Chondrocyte (in vitro differentiated cells): ENCODE measurements around the gene KCNQ1OT1. TPM values are rescaled to one million over a fixed set of nuclear protein-coding genes. Genes with fewer than 3 reads are reported as not detected.

Experiments used
- DNase-seq: peaks from one replicate; pipeline ENCODE4 v3.0.0; 2021; ENCODE audit warnings: mixed read lengths, low spot score
- H3K27ac Mint-ChIP-seq: one replicate; pipeline ENCODE4 v1.8.0; 2021; ENCODE audit warnings: mild to moderate bottlenecking, moderate library complexity, mixed read lengths; ENCODE audit not compliant: unreplicated experiment
- H3K27me3 Mint-ChIP-seq: 2 replicates; pipeline ENCODE4 v1.8.0; 2021; ENCODE audit warnings: low read depth, mixed read lengths
- H3K36me3 Mint-ChIP-seq: 2 replicates; pipeline ENCODE4 v1.8.0; 2021; ENCODE audit warnings: low read depth, mixed read lengths
- H3K4me1 Mint-ChIP-seq: 2 replicates; pipeline ENCODE4 v1.8.0; 2021; ENCODE audit warnings: low read depth, mild to moderate bottlenecking, mixed read lengths
- H3K4me3 Mint-ChIP-seq: one replicate; pipeline ENCODE4 v1.8.0; 2021; ENCODE audit warnings: mild to moderate bottlenecking, moderate library complexity, mixed read lengths; ENCODE audit not compliant: unreplicated experiment
- H3K9me3 Mint-ChIP-seq: 2 replicates; pipeline ENCODE4 v1.8.0; 2021; ENCODE audit warnings: low read depth, mixed read lengths
- CTCF ChIP-seq: fragments of 200-600 bp; sonication (generic); IDR thresholded peaks from 2 replicates; pipeline ENCODE4 v1.5.0; 2021; ENCODE audit warnings: antibody characterized with exemption, mild to moderate bottlenecking, moderate library complexity
- total RNA-seq: library from RNA; stranded (reverse); gene quantifications from 3 replicates; pipeline ENCODE4 v1.2.1, GENCODE V29; 2021

Gene KCNQ1OT1
- total RNA-seq, 1 donor from 2014 or later: 2.5 TPM

- Mint-ChIP-seq H3K36me3 (no peaks in the 10 kb centered on the region), H3K27me3 (peaks cover 1% of the 10 kb centered on the region), H3K27ac (no peak overlapping the region), H3K4me3 (no peak overlapping the region), H3K4me1 (peaks cover 21% of the 10 kb centered on the region), H3K9me3 (no peaks in the 10 kb centered on the region)
- DNase-seq: no peak
- TF ChIP-seq CTCF: no peak
Measured at GRCh38 chr11:2738551-2739431, 39.0 kb upstream of the KCNQ1OT1 start.

- H3K4me3 Mint-ChIP-seq: no peak overlapping the region
- peaks cover 21% of the 10 kb centered on the region for H3K4me1 Mint-ChIP-seq
- H3K27me3 Mint-ChIP-seq: peaks cover 3% of the 10 kb centered on the region
- no peak for DNase-seq
- no peaks in the 10 kb centered on the region for H3K36me3 Mint-ChIP-seq
- TF ChIP-seq CTCF: no peak
- H3K9me3 Mint-ChIP-seq: no peaks in the 10 kb centered on the region
- H3K27ac Mint-ChIP-seq: no peak overlapping the region
Measured at GRCh38 chr11:2737866-2738265, 38.1 kb upstream of the KCNQ1OT1 start.

GRCh38 chr11:2737226-2737590 lies 37.4 kb upstream of the KCNQ1OT1 start:
- Mint-ChIP-seq H3K27me3 (peaks cover 3% of the 10 kb centered on the region), H3K27ac (no peak overlapping the region), H3K36me3 (no peaks in the 10 kb centered on the region), H3K9me3 (no peaks in the 10 kb centered on the region), H3K4me3 (no peak overlapping the region), H3K4me1 (peaks cover 21% of the 10 kb centered on the region)
- TF ChIP-seq CTCF: no peak
- no peak for DNase-seq

GRCh38 chr11:2736577-2737225 lies 36.9 kb upstream of the KCNQ1OT1 start:
- DNase-seq: no peak
- H3K36me3 Mint-ChIP-seq: no peaks in the 10 kb centered on the region
- no peaks in the 10 kb centered on the region for H3K9me3 Mint-ChIP-seq
- TF ChIP-seq CTCF: no peak
- no peak overlapping the region for H3K27ac Mint-ChIP-seq
- H3K4me1 Mint-ChIP-seq: peaks cover 17% of the 10 kb centered on the region
- peaks cover 3% of the 10 kb centered on the region for H3K27me3 Mint-ChIP-seq
- H3K4me3 Mint-ChIP-seq: no peak overlapping the region

GRCh38 chr11:2735053-2735589 lies 35.3 kb upstream of the KCNQ1OT1 start:
- Mint-ChIP-seq H3K36me3 (no peaks in the 10 kb centered on the region), H3K4me3 (no peak overlapping the region), H3K27me3 (peaks cover 3% of the 10 kb centered on the region), H3K9me3 (no peaks in the 10 kb centered on the region), H3K4me1 (peaks cover 12% of the 10 kb centered on the region), H3K27ac (no peak overlapping the region)
- no peak for TF ChIP-seq CTCF
- no peak for DNase-seq
